Right ventricle myocardium inferior (tissue), 1 donor: ENCODE data around the gene UBALD2. TPM values are rescaled to one million over a fixed set of nuclear protein-coding genes. Genes with fewer than 3 reads are reported as not detected.
"Not testable (repeated sequence)": the region's sequence is repeated elsewhere in the genome, so short reads cannot be mapped to it uniquely, and the experiment has no call there.

Experiments
- ATAC-seq: fragments of 200-7000 bp; cut with Tn5 transposase; one replicate; pipeline ENCODE4 v1.9.1; 2020; ENCODE audit warnings: mild to moderate bottlenecking, moderate library complexity
- DNase-seq: peaks from one replicate; pipeline ENCODE4 v3.0.0; 2021; ENCODE audit errors: missing footprints
- intact Hi-C: fragments of 100-400 bp; cut with DNase I; formaldehyde crosslinking; loops from one replicate; pipeline ENCODE4 v1.11.0; 2022
- long read RNA-seq: library from polyadenylated mRNA; unstranded; transcript quantifications from one replicate; pipeline ENCODE4 v2.0.0, GENCODE V29; 2021
- total RNA-seq: library from RNA; stranded (reverse); fragmentation: NEBNext Ultra II Directional; extraction: Animal tissue kit (Norgen Biotek cat#: 25700); gene quantifications from one replicate; pipeline ENCODE4 v1.2.1, GENCODE V29; 2021
- donor health status: DM: no; HTN: yes; CAD: no; lungs with severe emphysema.

The UBALD2 gene
- total RNA-seq = 30.4 TPM
- long read RNA-seq, transcript UBALD2-201 (3 exons, 1,593 nt) = major isoform, 5 of 7 reads
- long read RNA-seq, partial matches to known transcripts = 0 of 7 reads
- long read RNA-seq, other reads (novel, unspliced or antisense) = 2 of 7 reads

- peak; percentile 100 for DNase-seq
- peak; percentile 95 for ATAC-seq
- intact Hi-C loops = loop anchor here (2.0 to 5.0 kb wide), 2 partner anchors 24 to 68 kb away; partner anchors contain the start of gene RNF157
Measured at GRCh38 chr17:76264755-76265623, at the start of gene UBALD2. TSS of gene UBALD2 (plus strand) at chr17:76265348. CDS start at chr17:76265506, 158 bp downstream.

- intact Hi-C loops = no loop called here
- no peak for ATAC-seq
- no peak for DNase-seq
Measured at GRCh38 chr17:76217081-76217480, 48.1 kb upstream of the UBALD2 start.

DNA sequence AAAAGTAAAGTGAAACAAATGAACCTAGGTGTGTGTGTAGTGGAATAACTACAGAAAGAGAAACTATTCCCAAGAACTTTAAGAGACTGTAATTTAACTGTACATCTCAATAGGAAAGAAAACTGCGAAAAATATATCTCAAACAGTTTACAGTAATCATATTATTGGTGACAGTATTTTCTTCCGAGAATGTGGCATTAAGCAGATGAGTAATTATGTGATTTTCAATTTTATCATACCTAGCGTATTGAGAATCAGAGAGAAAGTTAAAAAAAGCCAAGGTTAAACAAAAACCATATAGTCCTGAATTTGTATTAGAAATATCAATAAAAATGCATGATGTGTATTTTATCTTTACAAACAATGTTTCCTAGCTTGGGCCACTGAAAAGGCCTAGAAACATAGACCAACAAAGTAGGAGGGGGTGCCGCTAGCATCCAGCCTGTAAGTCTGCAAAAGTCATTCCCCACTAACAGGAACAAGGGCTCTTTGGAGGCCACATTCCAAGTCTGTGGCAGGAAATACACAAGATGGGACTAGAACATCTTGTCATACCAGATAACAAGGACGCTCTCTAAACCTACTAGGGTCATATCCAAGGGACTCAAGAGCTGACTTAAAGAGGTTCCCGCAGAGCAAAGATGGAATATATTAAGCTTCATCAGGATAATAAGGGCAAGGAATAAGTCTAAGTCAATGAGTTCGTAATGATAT is 45.3 kb upstream of the UBALD2 start:
- intact Hi-C loops = no loop called here
- no peak for ATAC-seq
- DNase-seq = no peak

DNA sequence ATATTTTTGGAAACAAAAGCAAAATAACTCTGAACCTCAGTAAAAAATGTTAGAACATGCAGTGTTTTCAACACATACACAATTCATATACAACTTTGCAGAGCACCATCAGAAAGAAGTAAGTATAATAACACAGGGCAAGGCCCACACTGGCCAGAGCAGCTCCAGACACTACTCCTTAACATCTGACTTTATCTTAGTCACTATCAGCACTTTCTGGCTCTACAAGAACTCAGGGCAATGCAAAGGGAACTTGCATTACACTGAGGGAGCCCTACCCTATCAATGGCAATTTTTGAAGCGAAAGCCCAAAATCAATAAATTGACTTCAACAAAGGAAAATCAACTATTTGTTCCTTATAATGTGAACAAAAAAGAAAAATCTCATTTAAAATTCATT is 41.3 kb upstream of the UBALD2 start:
- no peak for ATAC-seq

GRCh38 chr17:76225373-76226086 is 39.6 kb upstream of the UBALD2 start:
- intact Hi-C loops, ATAC-seq, DNase-seq: not testable (repeated sequence)

More for the DNA sequence above, 41.3 kb upstream of the UBALD2 start:
- intact Hi-C loops = no loop called here
- DNase-seq = no peak

- DNase-seq, ATAC-seq, intact Hi-C loops: not testable (repeated sequence)
Measured at GRCh38 chr17:76226749-76227148, 38.4 kb upstream of the UBALD2 start.

GRCh38 chr17:76232342-76232741 is 32.8 kb upstream of the UBALD2 start:
- ATAC-seq = no peak
- intact Hi-C loops = no loop called here
- no peak for DNase-seq

GRCh38 chr17:76233588-76234353 is 31.4 kb upstream of the UBALD2 start:
- ATAC-seq (no peak), DNase-seq (no peak)
- intact Hi-C loops = no loop called here

GRCh38 chr17:76234354-76234679 is 30.8 kb upstream of the UBALD2 start:
- intact Hi-C loops = no loop called here
- DNase-seq = no peak
- ATAC-seq = no peak

DNA sequence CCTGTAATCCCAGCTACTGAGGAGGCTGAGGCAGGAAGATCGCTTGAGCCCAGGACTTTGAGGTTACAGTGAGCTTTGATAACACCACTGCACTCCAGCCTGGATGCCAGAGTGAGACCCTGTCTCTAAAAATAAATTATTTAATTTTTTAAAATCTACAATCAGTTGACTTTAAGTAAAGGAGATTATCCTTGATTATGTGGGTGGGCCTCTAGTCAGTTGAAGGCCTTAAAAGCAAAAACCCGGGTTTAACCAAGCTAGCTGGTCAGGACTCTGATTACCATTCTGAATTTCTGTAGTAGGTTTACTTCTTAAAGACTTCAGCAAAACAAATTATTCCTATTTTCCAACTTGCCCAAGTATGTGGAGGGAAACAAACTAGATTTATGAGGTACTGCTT is 29.3 kb upstream of the UBALD2 start:
- DNase-seq (no peak), ATAC-seq (no peak)
- intact Hi-C loops = no loop called here

DNA sequence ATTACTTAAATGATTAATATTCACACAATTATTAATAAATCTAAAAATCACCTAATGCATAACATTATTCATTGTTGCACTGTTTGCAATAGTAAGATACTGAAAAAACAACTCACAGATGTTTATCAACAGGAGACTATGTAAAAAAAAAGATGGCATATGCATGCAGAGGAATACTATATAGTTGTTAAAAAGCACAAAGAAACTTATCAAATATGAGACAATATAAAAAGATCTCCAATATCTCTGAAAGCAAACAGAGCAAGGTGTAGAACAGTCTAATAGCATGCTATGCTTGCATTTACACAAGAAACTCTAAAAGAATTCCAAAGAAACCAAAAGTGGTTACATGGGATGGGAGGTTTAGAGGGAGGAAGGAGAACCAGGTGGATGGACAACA is 28.5 kb upstream of the UBALD2 start:
- ATAC-seq (no peak), DNase-seq (no peak)
- intact Hi-C loops = no loop called here

- intact Hi-C loops = no loop called here
- DNase-seq (no peak), ATAC-seq (no peak)
Measured at GRCh38 chr17:76237859-76238313, 27.3 kb upstream of the UBALD2 start.

DNA sequence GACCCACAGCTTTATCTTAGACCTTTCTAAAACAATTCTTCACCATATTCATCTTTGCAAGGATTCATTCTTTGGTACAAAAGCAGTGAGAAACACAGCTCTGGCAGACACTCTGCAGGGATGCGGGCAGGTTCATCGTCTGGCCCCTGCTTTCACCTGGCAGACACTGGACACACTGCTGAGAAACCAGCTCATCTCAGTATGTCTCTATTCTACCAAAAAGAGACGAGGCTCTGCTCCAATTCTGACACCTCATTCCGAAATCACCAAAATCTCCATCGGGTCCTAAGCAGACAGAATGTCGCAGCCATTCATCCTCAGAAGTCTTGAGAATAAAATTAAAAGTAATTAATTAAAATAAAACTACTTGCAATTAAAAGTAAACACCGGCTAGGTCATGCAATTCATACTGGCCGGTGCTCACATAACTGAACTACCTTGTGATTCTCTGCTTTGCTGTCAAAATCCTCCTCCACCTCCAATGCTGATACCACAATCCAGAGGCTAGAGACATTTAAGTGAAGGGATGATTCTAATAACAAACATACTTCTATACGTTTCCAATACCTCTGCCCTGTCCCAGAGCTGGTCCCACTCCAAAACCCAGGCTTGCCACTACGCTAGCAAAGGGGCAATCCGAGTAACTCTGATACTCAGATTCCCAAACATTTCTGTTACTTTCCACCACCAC is 26.2 kb upstream of the UBALD2 start:
- intact Hi-C loops = no loop called here
- DNase-seq (no peak), ATAC-seq (no peak)

DNA sequence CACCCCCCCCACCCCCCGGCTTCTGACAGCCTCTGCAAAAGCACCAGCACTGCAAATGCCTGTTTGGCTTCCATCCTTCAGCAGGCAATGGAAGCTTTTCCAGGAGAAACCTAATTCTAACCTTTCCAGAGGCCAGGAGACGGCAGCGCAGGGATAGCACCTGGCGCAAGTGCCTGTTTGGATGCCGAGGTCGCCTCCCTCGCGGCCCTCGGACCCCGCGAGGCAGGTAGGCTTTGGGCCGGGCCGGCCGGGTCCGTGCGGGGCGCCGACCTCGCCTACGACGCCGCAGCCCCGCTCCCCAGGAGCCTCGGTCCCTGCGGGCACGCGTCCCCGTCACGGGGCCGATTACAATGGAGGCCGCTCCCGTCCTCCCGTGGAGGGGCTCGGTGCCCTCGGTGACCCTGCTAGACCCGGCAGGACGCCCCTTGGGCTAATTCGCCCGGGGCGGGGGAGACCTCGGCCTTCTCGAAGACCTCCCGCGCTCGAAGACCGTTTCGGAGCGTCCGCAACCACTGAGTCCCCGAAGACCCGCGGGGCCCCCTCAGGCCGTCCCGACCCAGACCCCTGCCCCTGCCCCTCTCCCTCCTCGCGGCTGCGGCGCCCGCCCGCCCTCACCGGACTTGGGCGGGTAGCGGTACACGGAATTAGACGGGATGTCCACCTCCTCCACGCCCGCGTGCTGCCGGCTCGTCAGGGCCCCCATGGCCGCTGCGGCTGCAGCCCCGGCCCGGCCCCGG is 25.4 kb upstream of the UBALD2 start:
- intact Hi-C loops = loop anchor here (2.0 kb wide), 1 partner anchor 25 kb away; the partner anchor contains the start of gene UBALD2
- DNase-seq (no peak), ATAC-seq (peak; percentile 26)

- ATAC-seq (peak; percentile 87), DNase-seq (peak; percentile 90)
- intact Hi-C loops = loop anchor here (2.0 kb wide), 1 partner anchor 24 kb away; the partner anchor contains the start of gene UBALD2
Measured at GRCh38 chr17:76240461-76241203, 24.5 kb upstream of the UBALD2 start, which contains the start of gene RNF157. TSS of gene RNF157 (minus strand) at chr17:76240493. CDS start at chr17:76240240, 253 bp downstream.

GRCh38 chr17:76241204-76241538 is 24.0 kb upstream of the UBALD2 start:
- ATAC-seq = peak; percentile 57
- intact Hi-C loops = loop anchor here (2.0 kb wide), 1 partner anchor 24 kb away; the partner anchor contains the start of gene UBALD2
- no peak for DNase-seq
